HG03025 (cell line): ENCODE measurements around the gene MAPK1IP1L.

Experiments used
- ATAC-seq: cut with Tn5 transposase; IDR thresholded peaks from one replicate; pipeline ENCODE4 v1.9.1; 2021; ENCODE audit warnings: mild to moderate bottlenecking, moderate library complexity; ENCODE audit not compliant: unreplicated experiment, low FRiP score

Gene MAPK1IP1L

DNA sequence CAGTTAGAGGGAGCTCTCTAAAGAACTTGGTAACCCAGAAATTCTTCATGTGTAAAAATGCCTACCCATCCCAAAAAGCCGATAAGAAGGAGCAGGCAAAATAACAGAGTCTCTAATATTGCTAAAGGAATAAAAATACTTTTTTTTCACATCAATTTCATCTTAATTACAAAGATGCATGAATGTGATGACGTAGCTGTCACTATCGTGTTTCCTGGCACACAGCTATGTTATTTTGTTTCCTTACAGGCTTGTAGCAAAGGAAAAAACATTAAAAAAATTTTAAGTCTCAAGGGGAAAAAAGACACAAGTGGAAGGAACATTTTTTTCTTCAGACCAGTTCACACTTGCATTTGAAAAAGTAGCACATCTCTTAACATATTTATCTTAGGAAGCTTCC is 67.3 kb downstream of the MAPK1IP1L start:
- ATAC-seq: no peak
